Liver (tissue), 9 donors: ENCODE data around the gene PARP3. TPM values are rescaled to one million over a fixed set of nuclear protein-coding genes. Genes with fewer than 3 reads are reported as not detected.

Source experiments
- DNase-seq: peaks from one replicate; pipeline ENCODE4 v3.0.0-alpha.2; 2017; ENCODE audit warnings: low spot score
- H3K27ac ChIP-seq, 2 donors: one replicate each; pipeline ENCODE4 v1.7.0; 2013; ENCODE audit warnings: inconsistent platforms in 2 of 2, low read length in 2 of 2, control low read depth in 1 of 2, low read depth in 1 of 2, mild to moderate bottlenecking in 1 of 2
- H3K27me3 ChIP-seq, 4 donors: one replicate each; pipeline versions ENCODE4 v1.6.1 to v1.7.0; 2013; ENCODE audit warnings: low read length in 3 of 4, inconsistent platforms in 1 of 4, mild to moderate bottlenecking in 1 of 4, moderate library complexity in 1 of 4; ENCODE audit not compliant: control insufficient read depth in 4 of 4, insufficient read depth in 4 of 4
- H3K36me3 ChIP-seq, 4 donors: one replicate each; pipeline versions ENCODE4 v1.6.1 to v1.7.0; 2013; ENCODE audit warnings: low read length in 3 of 4, mild to moderate bottlenecking in 3 of 4, low read depth in 1 of 4, moderate library complexity in 1 of 4; ENCODE audit not compliant: control insufficient read depth in 4 of 4, insufficient read depth in 3 of 4
- H3K4me1 ChIP-seq, 4 donors: one replicate each; pipeline versions ENCODE4 v1.6.1 to v1.7.0; 2013; ENCODE audit warnings: low read length in 3 of 4, mild to moderate bottlenecking in 3 of 4, moderate library complexity in 1 of 4; ENCODE audit not compliant: control insufficient read depth in 4 of 4, insufficient read depth in 4 of 4
- H3K4me3 ChIP-seq, 3 donors: one replicate each; pipeline versions ENCODE4 v1.6.1 to v1.7.0; 2013; ENCODE audit warnings: low read length in 3 of 3, control low read depth in 1 of 3, low read depth in 1 of 3, mild to moderate bottlenecking in 1 of 3
- H3K9ac ChIP-seq, 2 donors: one replicate each; pipeline ENCODE4 v1.7.0; 2013; ENCODE audit warnings: low read length in 2 of 2, mild to moderate bottlenecking in 2 of 2, moderate library complexity in 2 of 2, control low read depth in 1 of 2, low read depth in 1 of 2
- H3K9me3 ChIP-seq, 4 donors: one replicate each; pipeline versions ENCODE4 v1.6.1 to v1.7.0; 2013; ENCODE audit warnings: low read length in 3 of 4; ENCODE audit not compliant: control insufficient read depth in 4 of 4
- CTCF ChIP-seq: fragments of 150-350 bp; IDR thresholded peaks from 2 replicates; pipeline ENCODE4 v1.5.1; 2017; ENCODE audit warnings: improper control_type of control experiment, low read depth, low read length; ENCODE audit not compliant: missing input control
- EGR1 ChIP-seq, 2 donors: IDR thresholded peaks; 2 replicates each; pipeline ENCODE4 v1.6.1; 2016 to 2018; ENCODE audit warnings: antibody characterized with exemption in 2 of 2, low read depth in 2 of 2
- FOXA1 ChIP-seq: IDR thresholded peaks from 2 replicates; pipeline ENCODE4 v1.6.1; 2016; ENCODE audit warnings: antibody characterized with exemption
- GABPA ChIP-seq, 2 donors: IDR thresholded peaks in 1 of 2; conservative IDR thresholded peaks in 1 of 2; 2 replicates each; pipeline ENCODE4 v1.6.1; 2016; ENCODE audit warnings: antibody characterized with exemption in 2 of 2, mild to moderate bottlenecking in 1 of 2, moderate library complexity in 1 of 2
- HNF4A ChIP-seq, 2 donors: conservative IDR thresholded peaks; 2 replicates each; pipeline ENCODE4 v1.6.1; 2016; ENCODE audit warnings: antibody characterized with exemption in 2 of 2, mild to moderate bottlenecking in 2 of 2
- HNF4G ChIP-seq: IDR thresholded peaks from 2 replicates; pipeline ENCODE4 v1.6.1; 2016; ENCODE audit warnings: antibody characterized with exemption
- JUND ChIP-seq, 2 donors: IDR thresholded peaks; 2 replicates each; pipeline ENCODE4 v1.6.1; 2016; ENCODE audit warnings: antibody characterized with exemption in 2 of 2
- MAX ChIP-seq: IDR thresholded peaks from 2 replicates; pipeline ENCODE4 v1.6.1; 2016; ENCODE audit warnings: antibody characterized with exemption
- NR2F2 ChIP-seq: IDR thresholded peaks from 2 replicates; pipeline ENCODE4 v1.6.1; 2016; ENCODE audit warnings: antibody characterized with exemption
- RAD21 ChIP-seq, 2 donors: IDR thresholded peaks; 2 replicates each; pipeline ENCODE4 v1.6.1; 2016; ENCODE audit warnings: antibody characterized with exemption in 2 of 2, mild to moderate bottlenecking in 2 of 2
- REST ChIP-seq: IDR thresholded peaks from 2 replicates; pipeline ENCODE4 v1.6.1; 2016; ENCODE audit warnings: antibody characterized with exemption, mild to moderate bottlenecking
- RXRA ChIP-seq, 2 donors: IDR thresholded peaks; 2 replicates each; pipeline ENCODE4 v1.6.1; 2017 to 2018; ENCODE audit warnings: antibody characterized with exemption in 2 of 2, mild to moderate bottlenecking in 1 of 2
- SP1 ChIP-seq: IDR thresholded peaks from 2 replicates; pipeline ENCODE4 v1.6.1; 2018; ENCODE audit warnings: antibody characterized with exemption, mild to moderate bottlenecking
- TAF1 ChIP-seq: conservative IDR thresholded peaks from 2 replicates; pipeline ENCODE4 v1.6.1; 2016; ENCODE audit warnings: antibody characterized with exemption, mild to moderate bottlenecking
- ZBTB33 ChIP-seq: IDR thresholded peaks from 2 replicates; pipeline ENCODE4 v1.6.1; 2016; ENCODE audit warnings: antibody characterized with exemption
- WGBS: extraction: QIAGEN DNeasy Blood & Tissue Kit; methylation state at CpG from one replicate; pipeline ENCODE4 v1.1.7; 2013; 5-methylcytosine and 5-hydroxymethylcytosine counted together
- polyA plus RNA-seq, 2 donors: library from polyadenylated mRNA; stranded (reverse) in 1 of 2; unstranded in 1 of 2; fragments of 200-250 nt in 1 of 2; fragments of >200 nt in 1 of 2; fragmentation: Nextera tagmentation in 1 of 2; extraction: Ambion mirVana in 1 of 2; gene quantifications; one replicate each; pipeline versions ENCODE4 v1.2.1 to v1.2.3, GENCODE V29; 2013 to 2015
- total RNA-seq, 2 donors: library from RNA; depleted of rRNA; stranded (reverse); fragments of >200 nt; gene quantifications; one replicate each; pipeline ENCODE4 v1.2.3, GENCODE V29; 2014
- TF ChIP-seq, protein P1 (sequence below): IDR thresholded peaks from 2 replicates; pipeline ENCODE4 v1.6.1; 2016; ENCODE audit warnings: antibody characterized with exemption
- donor health status: healthy.
- donor health status: healthy.
- donor health status: healthy.
- donor health status: healthy.
- donor health status: healthy.

PARP3 gene
- total and polyA plus RNA-seq, 4 donors = 1.5 to 21.4 (median 12.7) TPM

DNA sequence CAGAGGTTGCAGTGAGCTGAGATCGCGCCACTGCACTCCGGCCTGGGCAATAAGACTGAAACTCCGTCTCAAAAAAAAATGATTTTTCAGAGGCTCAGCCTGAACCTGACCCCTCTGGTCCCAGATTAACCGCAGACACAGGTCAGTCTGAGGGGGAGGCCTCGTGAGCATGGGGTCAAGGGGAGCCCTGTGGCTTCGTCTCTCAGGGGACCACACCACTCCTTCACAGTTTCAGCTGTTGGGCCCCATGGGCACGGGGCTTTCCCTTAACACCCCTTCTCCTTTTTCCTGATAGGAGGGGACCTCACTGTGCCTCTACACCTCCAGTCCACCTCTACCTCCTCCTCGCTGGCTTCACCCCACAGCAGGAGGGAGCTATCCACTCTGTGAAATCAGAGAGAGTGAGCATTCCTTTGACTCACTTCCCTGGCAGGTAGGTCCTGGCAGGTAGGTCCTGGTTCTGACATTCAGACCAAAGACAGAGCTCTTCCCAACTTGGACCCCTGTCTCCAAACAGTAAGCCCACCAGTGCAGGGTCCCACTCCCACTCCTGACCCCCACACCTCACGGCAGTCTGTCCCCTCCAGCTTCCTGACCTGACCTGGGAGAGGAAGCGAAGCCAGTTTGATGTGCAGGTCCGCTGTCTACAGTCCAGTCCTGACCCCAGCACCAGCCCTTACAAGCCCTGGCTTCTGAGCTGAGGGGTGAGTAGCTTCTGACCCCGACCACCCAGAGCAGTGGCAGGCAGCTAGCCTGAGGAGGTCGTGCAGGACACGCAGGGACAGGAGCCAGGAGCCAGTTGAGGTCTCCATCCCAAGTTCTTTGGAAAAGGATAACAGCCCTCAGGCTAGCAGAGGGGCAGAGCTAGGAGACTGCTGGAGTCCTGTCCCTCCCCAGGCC lies 9.4 kb upstream of the PARP3 start:
- no peak for TF ChIP-seq REST
- TF ChIP-seq JUND (IDR thresholded peaks at IDR 0.05) = no peak
- no peak for TF ChIP-seq HNF4A (conservative IDR thresholded peaks at IDR 0.05)
- no peak for TF ChIP-seq MAX
- TF ChIP-seq SP1 = no peak
- no peak for TF ChIP-seq NR2F2
- TF ChIP-seq RXRA (IDR thresholded peaks at IDR 0.05) = no peak
- TF ChIP-seq, protein P1, sequence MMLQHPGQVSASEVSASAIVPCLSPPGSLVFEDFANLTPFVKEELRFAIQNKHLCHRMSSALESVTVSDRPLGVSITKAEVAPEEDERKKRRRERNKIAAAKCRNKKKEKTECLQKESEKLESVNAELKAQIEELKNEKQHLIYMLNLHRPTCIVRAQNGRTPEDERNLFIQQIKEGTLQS = no peak
- no peak for TF ChIP-seq CTCF
- no peak for TF ChIP-seq GABPA (IDR thresholded peaks at IDR 0.05 in 1 of 2, conservative IDR thresholded peaks at IDR 0.05 in 1 of 2)
- DNase-seq = no peak
- no peaks in the 10 kb centered on the region for H3K9me3 ChIP-seq
- no peaks in the 10 kb centered on the region for H3K27me3 ChIP-seq
- no peak overlapping the region for H3K27ac ChIP-seq
- no peak overlapping the region for H3K4me3 ChIP-seq
- peaks cover 16 to 51% (median 32%) of the 10 kb centered on the region in 4 donors for H3K36me3 ChIP-seq
- H3K9ac ChIP-seq = no peak overlapping the region
- WGBS = 96% methylated on average over 15 of the region's 15 CpGs
- no peaks in the 10 kb centered on the region for H3K4me1 ChIP-seq

- TF ChIP-seq FOXA1 (no peak), ZBTB33 (no peak), HNF4G (no peak), EGR1 (IDR thresholded peaks at IDR 0.05; ENCODE audit: low read depth in 2 of 2) (no peak), TAF1 (no peak), HNF4A (conservative IDR thresholded peaks at IDR 0.05) (no peak), RAD21 (IDR thresholded peaks at IDR 0.05) (no peak), CTCF (no peak), NR2F2 (no peak), JUND (IDR thresholded peaks at IDR 0.05) (no peak), RXRA (IDR thresholded peaks at IDR 0.05) (no peak)
- H3K36me3 ChIP-seq = peaks cover 18 to 56% (median 36%) of the 10 kb centered on the region in 4 donors
- no peaks in the 10 kb centered on the region for H3K4me1 ChIP-seq
- 95% methylated on average over 13 of the region's 13 CpGs for WGBS
- H3K9me3 ChIP-seq = no peaks in the 10 kb centered on the region
- H3K27me3 ChIP-seq = no peaks in the 10 kb centered on the region
- H3K4me3 ChIP-seq = no peak overlapping the region
- DNase-seq = no peak
- no peak overlapping the region for H3K27ac ChIP-seq
- H3K9ac ChIP-seq = no peak overlapping the region
Measured at GRCh38 chr3:51933471-51934138, 8.6 kb upstream of the PARP3 start.
